Natural killer cell (primary cell): ENCODE results near the gene MBP. TPM values are rescaled to one million over a fixed set of nuclear protein-coding genes. Genes with fewer than 3 reads are reported as not detected.

ENCODE experiments used
- ATAC-seq, 3 donors: fragments of 150-1000 bp in 2 of 3; fragments of 200-7000 bp in 1 of 3; cut with Tn5 transposase; 1 replicate in 1 of 3; 2 replicates in 2 of 3; pipeline ENCODE4 v1.10.0; 2021; ENCODE audit warnings: mild to moderate bottlenecking in 2 of 3, moderate library complexity in 2 of 3
- DNase-seq, 2 donors: peaks; one replicate each; pipeline versions ENCODE4 v3.0.0 to v3.0.0-alpha.2; 2013 to 2021; ENCODE audit warnings: mixed read lengths in 1 of 2
- H3K27ac ChIP-seq: one replicate; pipeline ENCODE4 v1.5.1; 2013; ENCODE audit warnings: mild to moderate bottlenecking, low read length
- H3K27me3 ChIP-seq: one replicate; pipeline ENCODE4 v1.6.1; 2013; ENCODE audit warnings: low read length; ENCODE audit not compliant: control insufficient read depth, insufficient read depth
- H3K36me3 ChIP-seq: one replicate; pipeline ENCODE4 v1.6.1; 2013; ENCODE audit warnings: low read length; ENCODE audit not compliant: control insufficient read depth, insufficient read depth
- H3K4me1 ChIP-seq: one replicate; pipeline ENCODE4 v1.6.1; 2013; ENCODE audit warnings: low read length; ENCODE audit not compliant: control insufficient read depth, insufficient read depth
- H3K4me3 ChIP-seq: one replicate; pipeline ENCODE4 v1.5.1; 2013; ENCODE audit warnings: low read length
- H3K9me3 ChIP-seq: one replicate; pipeline ENCODE4 v1.6.1; 2013; ENCODE audit warnings: low read length; ENCODE audit not compliant: control insufficient read depth, insufficient read depth
- H3K27ac Mint-ChIP-seq, 2 donors: one replicate each; pipeline ENCODE4 v1.8.0; 2022; ENCODE audit warnings: mild to moderate bottlenecking in 2 of 2, mixed read lengths in 2 of 2, moderate library complexity in 1 of 2
- H3K27me3 Mint-ChIP-seq, 2 donors: one replicate each; pipeline ENCODE4 v1.8.0; 2022; ENCODE audit warnings: low read depth in 2 of 2, mixed read lengths in 2 of 2
- H3K36me3 Mint-ChIP-seq: one replicate; pipeline ENCODE4 v1.8.0; 2022; ENCODE audit warnings: mixed read lengths
- H3K4me1 Mint-ChIP-seq, 2 donors: one replicate each; pipeline ENCODE4 v1.8.0; 2022; ENCODE audit warnings: mixed read lengths in 2 of 2
- H3K4me3 Mint-ChIP-seq: one replicate; pipeline ENCODE4 v1.8.0; 2022; ENCODE audit warnings: mild to moderate bottlenecking, moderate library complexity, mixed read lengths
- H3K9me3 Mint-ChIP-seq, 2 donors: one replicate each; pipeline ENCODE4 v1.8.0; 2022; ENCODE audit warnings: mixed read lengths in 2 of 2
- CTCF ChIP-seq: fragments of 200-600 bp; IDR thresholded peaks from one replicate; pipeline ENCODE4 v1.8.0; 2022; ENCODE audit warnings: antibody characterized with exemption
- WGBS: methylation state at CpG from one replicate; pipeline ENCODE4 v1.1.7; 2013; ENCODE audit warnings: missing lambda C conversion rate; ENCODE audit not compliant: insufficient coverage; 5-methylcytosine and 5-hydroxymethylcytosine counted together
- intact Hi-C: fragments of 100-400 bp; cut with micrococcal nuclease; formaldehyde crosslinking; loops from one replicate; pipeline ENCODE4 v1.14.2; 2022
- total RNA-seq, 4 donors: library from RNA; stranded (reverse); fragments of 120-200 nt in 1 of 4; gene quantifications; one replicate each; pipeline versions ENCODE4 v1.2.3 to v1.2.4, GENCODE V29; 2013 to 2022

Gene MBP
- total RNA-seq, 3 donors from 2014 or later (not counting 1 experiment from before 2014, with no cell fraction given), result 183 to 344 (median 325) TPM

GRCh38 chr18:77082316-77082955 is 50.1 kb downstream of the MBP start:
- Histone ChIP-seq H3K4me3 (no peak overlapping the region), H3K9me3 (no peaks in the 10 kb centered on the region), H3K4me1 (peaks cover 71% of the 10 kb centered on the region), H3K27me3 (no peaks in the 10 kb centered on the region), H3K36me3 (peaks cover 14% of the 10 kb centered on the region), H3K27ac (peak overlapping the region; percentile 87)
- no peaks in the 10 kb centered on the region for H3K36me3 Mint-ChIP-seq
- peaks cover 91 to 92% of the 10 kb centered on the region in 2 donors for H3K4me1 Mint-ChIP-seq
- H3K27me3 Mint-ChIP-seq, result no peaks in the 10 kb centered on the region
- WGBS, result 92% methylated on average over 9 of the region's 9 CpGs
- H3K27ac Mint-ChIP-seq, result peak overlapping the region; percentile 94 to 98
- no peak for DNase-seq
- TF ChIP-seq CTCF, result no peak
- H3K9me3 Mint-ChIP-seq, result no peaks in the 10 kb centered on the region
- H3K4me3 Mint-ChIP-seq, result peak overlapping the region; percentile 75
- intact Hi-C loops, result no loop called here
- ATAC-seq, result no peak

- Mint-ChIP-seq H3K4me3 (peak overlapping the region; percentile 39), H3K27me3 (no peaks in the 10 kb centered on the region), H3K4me1 (peaks cover 90 to 95% of the 10 kb centered on the region in 2 donors), H3K9me3 (no peaks in the 10 kb centered on the region), H3K36me3 (no peaks in the 10 kb centered on the region), H3K27ac (peak overlapping the region; percentile 94 to 98)
- ATAC-seq (no peak), DNase-seq (peak in 1 of 2 donors; percentile 41)
- intact Hi-C loops, result no loop called here
- no peak overlapping the region for H3K4me3 ChIP-seq
- peaks cover 17% of the 10 kb centered on the region for H3K36me3 ChIP-seq
- no CpG with 5 or more reads among the region's 2 CpGs for WGBS
- H3K27me3 ChIP-seq, result no peaks in the 10 kb centered on the region
- peaks cover 74% of the 10 kb centered on the region for H3K4me1 ChIP-seq
- no peaks in the 10 kb centered on the region for H3K9me3 ChIP-seq
- H3K27ac ChIP-seq, result peak overlapping the region; percentile 69
- TF ChIP-seq CTCF, result no peak
Observed at GRCh38 chr18:77081390-77081778, 51.2 kb downstream of the MBP start.

- H3K36me3 Mint-ChIP-seq, result no peaks in the 10 kb centered on the region
- H3K9me3 Mint-ChIP-seq, result no peaks in the 10 kb centered on the region
- Histone ChIP-seq H3K36me3 (peaks cover 21% of the 10 kb centered on the region), H3K4me3 (no peak overlapping the region), H3K4me1 (peaks cover 79% of the 10 kb centered on the region), H3K9me3 (no peaks in the 10 kb centered on the region), H3K27me3 (no peaks in the 10 kb centered on the region), H3K27ac (peak overlapping the region; percentile 69)
- no peaks in the 10 kb centered on the region for H3K27me3 Mint-ChIP-seq
- WGBS, result 23% methylated on average over 12 of the region's 12 CpGs
- peaks cover 85 to 92% of the 10 kb centered on the region in 2 donors for H3K4me1 Mint-ChIP-seq
- ATAC-seq, result peak; percentile 70 to 88 (median 88)
- H3K27ac Mint-ChIP-seq, result peak overlapping the region; percentile 94 to 98
- intact Hi-C loops, result loop anchor here (1.0 kb wide), 1 partner anchor 8 kb away; no protein-coding TSS in a partner anchor
- peak; percentile 51 to 77 for DNase-seq
- H3K4me3 Mint-ChIP-seq, result peak overlapping the region; percentile 57
- TF ChIP-seq CTCF, result no peak
Observed at GRCh38 chr18:77079954-77080682, 52.5 kb downstream of the MBP start.
